ENCODE measurements around the gene SLIT3.
A peak's percentile ranks its signal among the peaks of the same experiment; 100 is the strongest.

SLIT3 gene

GRCh38 chr5:168720575-168720974 is 580.4 kb downstream of the SLIT3 start:
- in situ Hi-C loops (cut with HindIII; ENCODE audit: low pct_ligation_motif_present, low sequenced_read_pairs), result no loop called here
- H3K27me3 ChIP-seq (replicated peaks), result no peaks in the 10 kb centered on the region
- TF ChIP-seq, protein P1, sequence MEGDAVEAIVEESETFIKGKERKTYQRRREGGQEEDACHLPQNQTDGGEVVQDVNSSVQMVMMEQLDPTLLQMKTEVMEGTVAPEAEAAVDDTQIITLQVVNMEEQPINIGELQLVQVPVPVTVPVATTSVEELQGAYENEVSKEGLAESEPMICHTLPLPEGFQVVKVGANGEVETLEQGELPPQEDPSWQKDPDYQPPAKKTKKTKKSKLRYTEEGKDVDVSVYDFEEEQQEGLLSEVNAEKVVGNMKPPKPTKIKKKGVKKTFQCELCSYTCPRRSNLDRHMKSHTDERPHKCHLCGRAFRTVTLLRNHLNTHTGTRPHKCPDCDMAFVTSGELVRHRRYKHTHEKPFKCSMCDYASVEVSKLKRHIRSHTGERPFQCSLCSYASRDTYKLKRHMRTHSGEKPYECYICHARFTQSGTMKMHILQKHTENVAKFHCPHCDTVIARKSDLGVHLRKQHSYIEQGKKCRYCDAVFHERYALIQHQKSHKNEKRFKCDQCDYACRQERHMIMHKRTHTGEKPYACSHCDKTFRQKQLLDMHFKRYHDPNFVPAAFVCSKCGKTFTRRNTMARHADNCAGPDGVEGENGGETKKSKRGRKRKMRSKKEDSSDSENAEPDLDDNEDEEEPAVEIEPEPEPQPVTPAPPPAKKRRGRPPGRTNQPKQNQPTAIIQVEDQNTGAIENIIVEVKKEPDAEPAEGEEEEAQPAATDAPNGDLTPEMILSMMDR (IDR thresholded peaks at IDR 0.05; ENCODE audit: low read depth, low read length, missing control alignments), result no peak
- no peak overlapping the region for H3K27ac ChIP-seq
- no peak overlapping the region for H3K4me3 ChIP-seq (ENCODE audit: low read depth, low read length)
- H3K36me3 ChIP-seq (replicated peaks), result no peaks in the 10 kb centered on the region
- DNase-seq, result no peak

- TF ChIP-seq, protein P1 (IDR thresholded peaks at IDR 0.05; ENCODE audit: low read depth, low read length, missing control alignments), result no peak
- H3K4me3 ChIP-seq (ENCODE audit: low read depth, low read length), result no peak overlapping the region
- in situ Hi-C loops (cut with HindIII; ENCODE audit: low pct_ligation_motif_present, low sequenced_read_pairs), result no loop called here
- peak; percentile 32 for DNase-seq
- no peak overlapping the region for H3K27ac ChIP-seq
- H3K36me3 ChIP-seq (replicated peaks), result no peaks in the 10 kb centered on the region
- no peaks in the 10 kb centered on the region for H3K27me3 ChIP-seq (replicated peaks)
These were observed 586.9 kb downstream of the SLIT3 start for GRCh38 chr5:168714046-168714445.

DNA sequence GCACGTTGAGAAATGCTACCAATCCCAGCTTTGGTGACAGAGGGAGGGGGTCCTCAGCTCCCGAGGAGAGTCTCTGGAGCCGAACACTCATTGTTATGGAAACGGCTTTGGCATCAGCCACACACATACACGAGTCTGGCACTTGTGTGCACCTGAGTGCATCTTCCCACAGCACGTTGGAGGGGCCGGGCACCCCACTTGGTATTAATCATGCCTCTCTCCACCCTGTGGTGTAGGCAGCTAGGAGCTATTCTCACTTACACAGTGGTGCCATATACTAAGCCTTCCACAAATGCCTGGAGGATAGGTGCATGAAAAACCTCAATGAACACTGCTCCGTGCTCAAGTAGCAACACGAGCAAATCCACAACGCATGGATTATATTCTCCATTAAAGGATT is 587.9 kb downstream of the SLIT3 start:
- in situ Hi-C loops (cut with HindIII; ENCODE audit: low pct_ligation_motif_present, low sequenced_read_pairs), result no loop called here
- DNase-seq, result no peak
- peak overlapping the region; percentile 29 for H3K27ac ChIP-seq

DNA sequence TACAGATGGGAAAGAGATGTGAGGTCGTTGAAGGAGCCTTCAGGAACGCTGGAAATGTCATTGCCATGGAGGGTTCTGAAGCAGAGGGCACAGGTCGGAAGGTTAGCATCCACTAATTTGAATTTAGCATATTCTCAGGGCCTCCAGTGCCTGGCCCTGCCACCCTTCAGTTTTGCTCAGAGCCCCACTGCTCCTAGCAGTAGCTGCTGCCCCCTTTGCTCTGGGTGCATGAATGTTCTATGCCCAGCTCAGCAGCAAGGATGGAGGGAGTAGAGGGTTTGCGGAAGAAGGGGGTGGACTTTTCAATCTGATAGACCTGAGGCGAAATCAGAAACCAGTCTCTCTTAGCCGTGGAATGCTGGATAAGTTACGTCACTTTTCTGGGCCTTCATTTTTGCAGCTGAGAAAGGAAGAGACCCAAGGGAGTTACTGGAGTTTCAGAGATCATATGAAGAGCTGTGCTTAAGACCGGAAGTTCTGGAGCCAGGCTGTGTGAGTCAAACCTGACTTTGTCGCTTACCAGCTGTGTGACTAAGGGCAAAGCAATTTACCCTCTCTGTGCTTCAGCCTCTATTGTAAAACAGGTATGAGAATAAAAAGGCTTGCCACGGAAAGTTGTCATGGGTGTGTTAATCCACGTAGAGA is 588.5 kb downstream of the SLIT3 start:
- in situ Hi-C loops (cut with HindIII; ENCODE audit: low pct_ligation_motif_present, low sequenced_read_pairs), result no loop called here
- peak; percentile 95 for DNase-seq
- H3K27ac ChIP-seq, result peak overlapping the region; percentile 29
- no peak overlapping the region for H3K4me3 ChIP-seq (ENCODE audit: low read depth, low read length)
- H3K27me3 ChIP-seq (replicated peaks), result no peaks in the 10 kb centered on the region
- TF ChIP-seq, protein P1 (IDR thresholded peaks at IDR 0.05; ENCODE audit: low read depth, low read length, missing control alignments), result no peak
- no peaks in the 10 kb centered on the region for H3K36me3 ChIP-seq (replicated peaks)

More for the DNA sequence above, 587.9 kb downstream of the SLIT3 start:
- H3K4me3 ChIP-seq (ENCODE audit: low read depth, low read length), result no peak overlapping the region
- H3K27me3 ChIP-seq (replicated peaks), result no peaks in the 10 kb centered on the region
- no peaks in the 10 kb centered on the region for H3K36me3 ChIP-seq (replicated peaks)
- TF ChIP-seq, protein P1 (IDR thresholded peaks at IDR 0.05; ENCODE audit: low read depth, low read length, missing control alignments), result no peak

GRCh38 chr5:168710706-168711105 is 590.2 kb downstream of the SLIT3 start:
- Histone ChIP-seq H3K36me3 (replicated peaks) (no peaks in the 10 kb centered on the region), H3K27ac (no peak overlapping the region), H3K4me3 (ENCODE audit: low read depth, low read length) (no peak overlapping the region), H3K27me3 (replicated peaks) (no peaks in the 10 kb centered on the region)
- in situ Hi-C loops (cut with HindIII; ENCODE audit: low pct_ligation_motif_present, low sequenced_read_pairs), result no loop called here
- TF ChIP-seq, protein P1 (IDR thresholded peaks at IDR 0.05; ENCODE audit: low read depth, low read length, missing control alignments), result no peak
- DNase-seq, result no peak
